Measurements from ENCODE around the gene FRYL.

The FRYL gene

DNA sequence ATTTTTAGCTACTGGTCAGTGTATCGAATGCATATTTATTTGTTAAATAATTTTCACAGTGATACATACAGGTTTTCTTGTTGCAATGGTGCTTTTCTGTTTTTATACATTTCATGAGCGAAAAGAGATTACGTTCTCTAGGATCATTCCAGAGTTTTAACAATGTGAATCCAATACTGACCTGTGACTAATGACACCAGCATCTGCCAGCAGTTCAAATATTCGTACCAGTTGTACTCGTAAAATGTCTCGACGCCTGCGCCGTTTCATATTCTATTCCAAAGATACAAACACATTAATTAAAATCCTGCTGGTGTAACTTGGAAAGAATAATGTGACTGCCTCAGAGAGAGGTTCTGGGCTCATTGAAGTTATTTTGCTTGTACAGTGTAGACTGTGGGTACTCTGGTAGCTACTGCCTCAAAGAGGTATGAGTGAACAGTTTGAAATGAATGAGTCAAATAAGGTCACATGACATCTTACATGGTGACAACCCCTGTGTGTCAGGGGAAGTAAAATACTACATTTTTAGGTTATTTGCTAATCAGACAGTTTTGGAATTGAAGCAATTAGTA lies 209.3 kb downstream of the FRYL start:
- no peak for DNase-seq (ENCODE audit: low read depth in 1 of 2, low spot score in 1 of 2)
- Histone ChIP-seq H3K4me3 (replicated peaks; ENCODE audit: insufficient read depth, low read length) (no peak overlapping the region), H3K27me3 (ENCODE audit: insufficient read depth, poor library complexity, severe bottlenecking) (no peaks in the 10 kb centered on the region), H3K27ac (replicated peaks) (no peak overlapping the region)
- TF ChIP-seq, protein P1, sequence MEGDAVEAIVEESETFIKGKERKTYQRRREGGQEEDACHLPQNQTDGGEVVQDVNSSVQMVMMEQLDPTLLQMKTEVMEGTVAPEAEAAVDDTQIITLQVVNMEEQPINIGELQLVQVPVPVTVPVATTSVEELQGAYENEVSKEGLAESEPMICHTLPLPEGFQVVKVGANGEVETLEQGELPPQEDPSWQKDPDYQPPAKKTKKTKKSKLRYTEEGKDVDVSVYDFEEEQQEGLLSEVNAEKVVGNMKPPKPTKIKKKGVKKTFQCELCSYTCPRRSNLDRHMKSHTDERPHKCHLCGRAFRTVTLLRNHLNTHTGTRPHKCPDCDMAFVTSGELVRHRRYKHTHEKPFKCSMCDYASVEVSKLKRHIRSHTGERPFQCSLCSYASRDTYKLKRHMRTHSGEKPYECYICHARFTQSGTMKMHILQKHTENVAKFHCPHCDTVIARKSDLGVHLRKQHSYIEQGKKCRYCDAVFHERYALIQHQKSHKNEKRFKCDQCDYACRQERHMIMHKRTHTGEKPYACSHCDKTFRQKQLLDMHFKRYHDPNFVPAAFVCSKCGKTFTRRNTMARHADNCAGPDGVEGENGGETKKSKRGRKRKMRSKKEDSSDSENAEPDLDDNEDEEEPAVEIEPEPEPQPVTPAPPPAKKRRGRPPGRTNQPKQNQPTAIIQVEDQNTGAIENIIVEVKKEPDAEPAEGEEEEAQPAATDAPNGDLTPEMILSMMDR (IDR thresholded peaks at IDR 0.05; ENCODE audit: insufficient read depth, low read length) = no peak
- no peak for TF ChIP-seq SPI1 (IDR thresholded peaks at IDR 0.05; ENCODE audit: borderline replicate concordance, low read depth)
- no peak for TF ChIP-seq GABPA (IDR thresholded peaks at IDR 0.05; ENCODE audit: low read depth)
- TF ChIP-seq, protein P2, sequence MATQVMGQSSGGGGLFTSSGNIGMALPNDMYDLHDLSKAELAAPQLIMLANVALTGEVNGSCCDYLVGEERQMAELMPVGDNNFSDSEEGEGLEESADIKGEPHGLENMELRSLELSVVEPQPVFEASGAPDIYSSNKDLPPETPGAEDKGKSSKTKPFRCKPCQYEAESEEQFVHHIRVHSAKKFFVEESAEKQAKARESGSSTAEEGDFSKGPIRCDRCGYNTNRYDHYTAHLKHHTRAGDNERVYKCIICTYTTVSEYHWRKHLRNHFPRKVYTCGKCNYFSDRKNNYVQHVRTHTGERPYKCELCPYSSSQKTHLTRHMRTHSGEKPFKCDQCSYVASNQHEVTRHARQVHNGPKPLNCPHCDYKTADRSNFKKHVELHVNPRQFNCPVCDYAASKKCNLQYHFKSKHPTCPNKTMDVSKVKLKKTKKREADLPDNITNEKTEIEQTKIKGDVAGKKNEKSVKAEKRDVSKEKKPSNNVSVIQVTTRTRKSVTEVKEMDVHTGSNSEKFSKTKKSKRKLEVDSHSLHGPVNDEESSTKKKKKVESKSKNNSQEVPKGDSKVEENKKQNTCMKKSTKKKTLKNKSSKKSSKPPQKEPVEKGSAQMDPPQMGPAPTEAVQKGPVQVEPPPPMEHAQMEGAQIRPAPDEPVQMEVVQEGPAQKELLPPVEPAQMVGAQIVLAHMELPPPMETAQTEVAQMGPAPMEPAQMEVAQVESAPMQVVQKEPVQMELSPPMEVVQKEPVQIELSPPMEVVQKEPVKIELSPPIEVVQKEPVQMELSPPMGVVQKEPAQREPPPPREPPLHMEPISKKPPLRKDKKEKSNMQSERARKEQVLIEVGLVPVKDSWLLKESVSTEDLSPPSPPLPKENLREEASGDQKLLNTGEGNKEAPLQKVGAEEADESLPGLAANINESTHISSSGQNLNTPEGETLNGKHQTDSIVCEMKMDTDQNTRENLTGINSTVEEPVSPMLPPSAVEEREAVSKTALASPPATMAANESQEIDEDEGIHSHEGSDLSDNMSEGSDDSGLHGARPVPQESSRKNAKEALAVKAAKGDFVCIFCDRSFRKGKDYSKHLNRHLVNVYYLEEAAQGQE (IDR thresholded peaks at IDR 0.05; ENCODE audit: insufficient replicate concordance, low read depth) = no peak
- no peak for TF ChIP-seq POLR2AphosphoS5 (IDR thresholded peaks at IDR 0.05; ENCODE audit: low read depth)

DNA sequence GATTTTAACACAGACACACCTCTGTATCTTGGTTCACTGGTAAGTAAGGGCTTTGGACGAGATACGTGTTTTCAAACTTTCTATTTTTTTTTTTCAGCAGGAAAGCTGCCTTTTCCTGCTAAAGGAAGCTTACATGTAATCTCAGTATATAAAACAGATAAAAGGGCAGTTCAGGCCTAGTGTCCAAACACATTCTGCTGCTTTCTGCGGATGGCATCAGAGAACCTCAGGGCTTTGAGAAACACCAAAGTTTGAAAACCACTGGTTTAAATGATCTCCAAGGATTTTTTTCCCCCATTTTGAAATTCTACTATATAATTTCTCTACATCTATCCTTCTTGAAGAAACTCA lies 214.1 kb downstream of the FRYL start:
- TF ChIP-seq, protein P1 (IDR thresholded peaks at IDR 0.05; ENCODE audit: insufficient read depth, low read length) = no peak
- no peak for TF ChIP-seq POLR2AphosphoS5 (IDR thresholded peaks at IDR 0.05; ENCODE audit: low read depth)
- TF ChIP-seq GABPA (IDR thresholded peaks at IDR 0.05; ENCODE audit: low read depth) = no peak
- TF ChIP-seq, protein P2 (IDR thresholded peaks at IDR 0.05; ENCODE audit: insufficient replicate concordance, low read depth) = no peak
- TF ChIP-seq SPI1 (IDR thresholded peaks at IDR 0.05; ENCODE audit: borderline replicate concordance, low read depth) = no peak
- Histone ChIP-seq H3K27me3 (ENCODE audit: insufficient read depth, poor library complexity, severe bottlenecking) (no peaks in the 10 kb centered on the region), H3K27ac (replicated peaks) (no peak overlapping the region), H3K4me3 (replicated peaks; ENCODE audit: insufficient read depth, low read length) (no peak overlapping the region)
- no peak for DNase-seq (ENCODE audit: low read depth in 1 of 2, low spot score in 1 of 2)

DNA sequence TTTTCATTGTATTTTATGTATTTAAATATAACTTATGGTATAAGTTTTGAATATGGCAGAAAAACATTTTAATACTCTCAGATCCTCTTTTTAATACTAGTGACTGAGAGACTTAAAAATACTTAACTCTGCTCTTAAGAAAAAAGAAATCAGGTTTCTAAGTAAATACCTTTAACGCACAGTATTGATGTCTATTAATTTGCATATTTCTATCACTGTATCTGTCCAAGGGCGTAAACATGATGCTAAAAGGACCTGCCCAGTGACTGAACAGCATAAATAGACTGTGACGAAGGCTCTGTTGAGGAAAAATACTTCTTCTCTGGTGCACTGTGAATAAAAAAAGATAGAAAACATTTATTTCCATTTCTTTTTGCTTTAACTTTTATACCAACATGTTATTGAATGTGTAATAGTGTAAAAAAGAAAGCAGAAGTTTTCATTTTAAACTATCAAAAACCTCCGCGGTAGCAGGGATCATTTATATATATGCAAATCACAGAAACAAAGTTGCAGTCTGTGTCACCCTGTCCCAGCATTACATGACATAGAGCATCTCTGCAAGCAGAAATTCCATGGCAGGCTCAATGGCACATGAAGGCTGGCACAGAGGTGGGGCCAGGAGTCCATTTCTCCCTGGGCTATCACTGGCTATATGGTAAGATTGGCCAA lies 214.6 kb downstream of the FRYL start:
- TF ChIP-seq POLR2AphosphoS5 (IDR thresholded peaks at IDR 0.05; ENCODE audit: low read depth) = no peak
- TF ChIP-seq, protein P1 (IDR thresholded peaks at IDR 0.05; ENCODE audit: insufficient read depth, low read length) = no peak
- TF ChIP-seq, protein P2 (IDR thresholded peaks at IDR 0.05; ENCODE audit: insufficient replicate concordance, low read depth) = no peak
- no peak for TF ChIP-seq SPI1 (IDR thresholded peaks at IDR 0.05; ENCODE audit: borderline replicate concordance, low read depth)
- TF ChIP-seq GABPA (IDR thresholded peaks at IDR 0.05; ENCODE audit: low read depth) = no peak
- no peak overlapping the region for H3K27ac ChIP-seq (replicated peaks)
- no peak overlapping the region for H3K4me3 ChIP-seq (replicated peaks; ENCODE audit: insufficient read depth, low read length)
- no peak for DNase-seq (ENCODE audit: low read depth in 1 of 2, low spot score in 1 of 2)
- H3K27me3 ChIP-seq (ENCODE audit: insufficient read depth, poor library complexity, severe bottlenecking) = no peaks in the 10 kb centered on the region
